K562 (cell line): ENCODE data around the gene NEMF. TPM values are rescaled to one million over a fixed set of nuclear protein-coding genes. Genes with fewer than 3 reads are reported as not detected.
"Not testable (repeated sequence)": the region's sequence is repeated elsewhere in the genome, so short reads cannot be mapped to it uniquely, and the experiment has no call there.

ENCODE experiments used
- ATAC-seq: fragments of 200-7000 bp; cut with Tn5 transposase; 3 replicates; pipeline ENCODE4 v1.9.1; 2020; ENCODE audit warnings: moderate library complexity
- BruUV-seq: library from RNA; stranded (reverse); fragments of 400-500 nt; replicated peaks from 2 replicates; lab custom pipeline; 2021; lab: Mats Ljungman, UMichigan
- CTCF ChIA-PET: fragments of 300-600 bp; formaldehyde crosslinking; extraction: SDS; loops from one replicate; lab custom pipeline; 2021; ENCODE audit warnings: low intra/inter-chr PET ratio; lab: Yijun Ruan, JAX
- POLR2A ChIA-PET: fragments of 300-600, 350-650 bp; sonication (Branson Sonifier 250); formaldehyde crosslinking; extraction: SDS; loops from one replicate; lab custom pipeline; 2021; ENCODE audit warnings: antibody characterized with exemption, inconsistent platforms; lab: Yijun Ruan, JAX
- DNase-seq, 4 experiments: peaks; one replicate each; pipeline versions ENCODE4 v3.0.0 to v3.0.0-alpha.2; 2011 to 2018; ENCODE audit warnings: low spot score in 3 of 4, mixed read lengths in 3 of 4; ENCODE audit errors: extremely low read depth in 1 of 4
- FAIRE-seq: peaks from 2 replicates; lab custom pipeline; 2011; peaks lifted over from hg19 to GRCh38; lab: Jason Lieb, UNC
- H2AFZ ChIP-seq: 2 replicates; pipeline ENCODE4 v1.6.0; 2011; ENCODE audit warnings: low read depth, low read length, control low read depth, inconsistent platforms
- H3K27ac ChIP-seq: fragments of 200-600 bp; 3 replicates; pipeline ENCODE4 v1.8.0; 2011; ENCODE audit warnings: low read depth, mild to moderate bottlenecking, control low read depth, inconsistent platforms, low read length, moderate library complexity, mixed read lengths; ENCODE audit errors: extremely low read depth
- H3K27me3 ChIP-seq, 2 experiments: fragments of 300-600 bp in 1 of 2; 2 replicates in 1 of 2; 3 replicates in 1 of 2; pipeline versions ENCODE4 v1.6.0 to v1.8.0; 2011; ENCODE audit warnings: inconsistent platforms in 2 of 2, low read length in 2 of 2, mild to moderate bottlenecking in 1 of 2, mixed read lengths in 1 of 2, moderate library complexity in 1 of 2; ENCODE audit not compliant: control insufficient read depth in 2 of 2, insufficient read depth in 2 of 2
- H3K36me3 ChIP-seq: fragments of 300-600 bp; 3 replicates; pipeline ENCODE4 v1.8.0; 2011; ENCODE audit warnings: mild to moderate bottlenecking, low read length, inconsistent platforms; ENCODE audit not compliant: control insufficient read depth, insufficient read depth
- H3K4me1 ChIP-seq, 2 experiments: fragments of 200-600 bp in 1 of 2; replicated peaks in 1 of 2; 2 replicates in 1 of 2; 3 replicates in 1 of 2; pipeline versions ENCODE4 v1.5.1 to v1.8.0; 2011; ENCODE audit warnings: inconsistent platforms in 2 of 2, low read length in 2 of 2, mild to moderate bottlenecking in 1 of 2, mixed read lengths in 1 of 2, moderate library complexity in 1 of 2; ENCODE audit not compliant: control insufficient read depth in 2 of 2, insufficient read depth in 2 of 2
- H3K4me2 ChIP-seq: 2 replicates; pipeline ENCODE4 v1.6.1; 2011; ENCODE audit warnings: low read length, control low read depth, inconsistent platforms, mixed read lengths; ENCODE audit not compliant: insufficient read depth
- H3K4me3 ChIP-seq: fragments of 200-600 bp; sonication (generic), shearing (Covaris generic); 2 replicates; pipeline ENCODE4 v1.5.1; 2016; ENCODE audit warnings: control low read depth, inconsistent platforms
- H3K79me2 ChIP-seq: fragments of 200-600 bp; 3 replicates; pipeline ENCODE4 v1.8.0; 2011; ENCODE audit warnings: low read length, inconsistent platforms; ENCODE audit not compliant: control insufficient read depth, insufficient read depth
- H3K9ac ChIP-seq, 2 experiments: 2 replicates each; pipeline versions ENCODE4 v1.6.0 to v1.6.1; 2011; ENCODE audit warnings: low read depth in 2 of 2, low read length in 2 of 2, control low read depth in 1 of 2, inconsistent platforms in 1 of 2, mild to moderate bottlenecking in 1 of 2, mixed read lengths in 1 of 2; ENCODE audit not compliant: insufficient read depth in 1 of 2
- H3K9me1 ChIP-seq: one replicate; pipeline ENCODE4 v1.6.0; 2011; ENCODE audit warnings: inconsistent platforms, mild to moderate bottlenecking, low read length, moderate library complexity; ENCODE audit not compliant: control insufficient read depth, insufficient read depth
- H3K9me3 ChIP-seq: replicated peaks from 2 replicates; pipeline ENCODE4 v1.5.1; 2011; ENCODE audit warnings: low read depth, low read length, inconsistent platforms; ENCODE audit not compliant: control insufficient read depth, insufficient read depth
- H4K20me1 ChIP-seq: replicated peaks from 2 replicates; pipeline ENCODE4 v1.6.1; 2011; ENCODE audit warnings: low read length, inconsistent platforms, mixed read lengths; ENCODE audit not compliant: control insufficient read depth, insufficient read depth
- SMAD3 ChIP-seq: fragments of 450-650 bp; formaldehyde crosslinking; conservative IDR thresholded peaks from 2 replicates; pipeline ENCODE4 v1.4.0; 2020; ENCODE audit warnings: mild to moderate bottlenecking
- ZNF551 ChIP-seq: fragments of 250-450 bp; sonication (Bioruptor Pico); IDR thresholded peaks from 2 replicates; pipeline ENCODE4 v1.5.0; 2021; ENCODE audit warnings: mild to moderate bottlenecking, moderate library complexity
- WGBS: fragments of 100-300 bp; shearing (Covaris generic); methylation state at CpG from one replicate; pipeline ENCODE4 v1.1.6; 2016; ENCODE audit warnings: low coverage, mixed read lengths; ENCODE audit not compliant: insufficient coverage; ENCODE audit errors: missing lambda C conversion rate; 5-methylcytosine and 5-hydroxymethylcytosine counted together
- in situ Hi-C: fragments of 300-500 bp; cut with MboI; formaldehyde crosslinking; loops from 4 replicates; pipeline ENCODE4 v1.15.0; 2018; ENCODE audit warnings: inconsistent platforms, mixed read lengths
- intact Hi-C: fragments of 100-400 bp; cut with micrococcal nuclease; formaldehyde crosslinking; loops from 2 replicates; pipeline ENCODE4 v1.14.2; 2022
- polyA plus RNA-seq, 8 experiments: library from polyadenylated mRNA; depleted of rRNA in 4 of 8; stranded (reverse) in 5 of 8; unstranded in 3 of 8; fragments of >200 nt; fragmentation: Nextera tagmentation in 2 of 8; fragmentation: Illumina TruSeq in 1 of 8; extraction: Ambion mirVana in 2 of 8; extraction: Trizol in 1 of 8; gene quantifications; 2 replicates each; pipeline versions ENCODE4 v1.2.1 to v1.2.3, GENCODE V29; 2011 to 2014; ENCODE audit warnings: inconsistent platforms in 1 of 8, missing spikeins in 1 of 8
- total RNA-seq, 7 experiments: library from RNA; depleted of rRNA in 6 of 7; stranded (reverse); fragments of >200 nt in 6 of 7; fragmentation: Illumina TruSeq in 2 of 7; extraction: Trizol in 2 of 7; gene quantifications; 2 replicates each; pipeline versions ENCODE4 v1.2.1 to v1.2.3, GENCODE V29; 2011 to 2021; ENCODE audit warnings: low replicate concordance in 1 of 7

The NEMF gene
- total and polyA plus RNA-seq, 9 of the 15 experiments (the other 6 are each of a cell fraction or from before 2014, with no cell fraction given) = 38.8 to 94.4 (median 61.0) TPM

DNA sequence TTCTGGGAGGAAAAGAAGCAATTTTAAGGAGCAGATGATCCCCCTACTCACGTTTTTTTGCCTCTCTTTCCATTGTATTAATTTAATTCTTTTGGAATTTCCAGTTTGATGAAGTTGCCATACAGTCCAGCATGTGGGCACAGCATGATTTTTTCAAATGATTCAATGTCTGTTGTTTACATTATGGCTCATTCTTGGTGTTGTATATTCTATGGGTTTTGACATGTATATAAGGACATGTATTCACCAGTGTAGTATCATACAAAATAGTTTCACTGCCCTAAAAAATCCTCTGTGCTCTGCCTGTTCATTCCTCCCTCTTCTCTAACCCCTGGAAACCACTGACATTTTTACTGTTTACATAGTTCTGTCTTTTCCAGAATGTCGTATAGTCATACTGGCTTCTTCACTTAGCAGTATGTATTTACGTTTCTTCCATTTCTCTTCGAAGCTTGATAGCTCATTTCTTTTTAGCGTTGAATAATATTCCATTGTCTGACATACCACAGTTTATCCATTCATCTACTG lies 98.0 kb downstream of the NEMF start:
- ATAC-seq (no peak), FAIRE-seq (no peak), DNase-seq (no peak)
- no peak overlapping the region for H3K27ac ChIP-seq
- H3K79me2 ChIP-seq = no peaks in the 10 kb centered on the region
- ChIA-PET CTCF (no interaction called here), POLR2A (no interaction called here)
- H3K9me3 ChIP-seq = no peaks in the 10 kb centered on the region
- 31% methylated on average over 5 of the region's 5 CpGs for WGBS
- no peaks in the 10 kb centered on the region for H3K27me3 ChIP-seq
- no peak overlapping the region for H3K9ac ChIP-seq
- TF ChIP-seq SMAD3 (CRISPR knock-in tag) = no peak
- no peak for TF ChIP-seq ZNF551 (CRISPR knock-in tag)
- intact Hi-C loops (no loop called here), in situ Hi-C loops (no loop called here)
- no peaks in the 10 kb centered on the region for H3K9me1 ChIP-seq
- H4K20me1 ChIP-seq = no peaks in the 10 kb centered on the region
- no peak overlapping the region for H3K4me3 ChIP-seq
- BruUV-seq = no TSS peak
- no peak overlapping the region for H3K4me2 ChIP-seq
- peak overlapping the region; percentile 41; the same call in 1 of the 2 replicates for H2AFZ ChIP-seq
- no peaks in the 10 kb centered on the region for H3K36me3 ChIP-seq
- H3K4me1 ChIP-seq = peaks cover 0 to 4% of the 10 kb centered on the region in 2 experiments; a peak in 1 of 5 replicates

DNA sequence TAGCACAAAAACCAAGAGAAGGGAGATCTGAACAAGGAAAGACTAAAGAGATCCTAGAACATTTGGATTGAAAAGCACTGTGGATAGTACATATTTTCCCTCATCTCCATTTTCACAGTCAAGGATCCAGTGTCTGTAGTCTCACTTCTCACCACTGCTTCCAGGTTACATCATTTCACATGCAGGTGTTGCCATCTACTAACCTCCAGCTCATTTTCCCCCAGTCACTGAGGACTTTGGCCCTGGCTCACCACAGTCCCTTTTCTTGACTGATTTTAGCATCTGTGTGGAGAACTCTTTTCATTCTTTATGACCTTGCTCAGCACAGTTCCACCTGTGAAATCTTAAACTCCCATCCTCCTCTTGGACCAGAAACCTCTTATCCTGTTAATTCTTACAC lies 106.1 kb downstream of the NEMF start:
- DNase-seq, H3K9ac ChIP-seq, BruUV-seq, FAIRE-seq, H3K36me3 ChIP-seq, in situ Hi-C loops, H3K79me2 ChIP-seq, H3K4me2 ChIP-seq, H3K9me3 ChIP-seq, H3K9me1 ChIP-seq, POLR2A ChIA-PET, H3K27me3 ChIP-seq, H2AFZ ChIP-seq, H3K27ac ChIP-seq, intact Hi-C loops, H3K4me3 ChIP-seq, H4K20me1 ChIP-seq, ATAC-seq, H3K4me1 ChIP-seq, CTCF ChIA-PET: not testable (repeated sequence)
